ENCODE measurements around the gene TLE5. TPM values are rescaled to one million over a fixed set of nuclear protein-coding genes. Genes with fewer than 3 reads are reported as not detected.
A peak's percentile ranks its signal among the peaks of the same experiment; 100 is the strongest.

Gene TLE5
- polyA plus RNA-seq, 1 donor from 2014 or later = 443 TPM

DNA sequence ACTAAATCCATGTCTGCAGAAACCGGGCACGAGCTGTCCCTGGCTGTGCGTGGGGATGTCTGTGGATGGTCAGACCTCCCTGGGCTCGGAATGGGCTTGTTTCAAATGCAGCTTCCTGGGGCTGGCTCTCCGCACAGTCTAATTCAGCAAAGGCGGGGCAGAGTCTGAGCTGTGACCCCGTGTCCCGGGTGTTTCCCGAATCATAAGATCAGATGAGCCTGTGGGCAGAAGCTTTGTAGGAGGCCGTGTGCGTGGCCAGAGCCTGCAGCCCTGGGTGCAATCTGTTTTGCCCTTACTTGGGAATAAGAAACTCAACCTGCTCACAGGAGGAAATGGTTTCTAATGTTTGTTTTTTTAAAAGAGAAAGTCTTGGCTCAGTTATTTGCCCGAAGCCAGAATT is 18.0 kb upstream of the TLE5 start:
- no peak overlapping the region for H3K27ac Mint-ChIP-seq
- no peaks in the 10 kb centered on the region for H3K4me1 Mint-ChIP-seq
- H3K9me3 Mint-ChIP-seq = no peaks in the 10 kb centered on the region
- H3K4me3 Mint-ChIP-seq = no peak overlapping the region
- peaks cover 2% of the 10 kb centered on the region for H3K27me3 Mint-ChIP-seq
- no peaks in the 10 kb centered on the region for H3K36me3 Mint-ChIP-seq

DNA sequence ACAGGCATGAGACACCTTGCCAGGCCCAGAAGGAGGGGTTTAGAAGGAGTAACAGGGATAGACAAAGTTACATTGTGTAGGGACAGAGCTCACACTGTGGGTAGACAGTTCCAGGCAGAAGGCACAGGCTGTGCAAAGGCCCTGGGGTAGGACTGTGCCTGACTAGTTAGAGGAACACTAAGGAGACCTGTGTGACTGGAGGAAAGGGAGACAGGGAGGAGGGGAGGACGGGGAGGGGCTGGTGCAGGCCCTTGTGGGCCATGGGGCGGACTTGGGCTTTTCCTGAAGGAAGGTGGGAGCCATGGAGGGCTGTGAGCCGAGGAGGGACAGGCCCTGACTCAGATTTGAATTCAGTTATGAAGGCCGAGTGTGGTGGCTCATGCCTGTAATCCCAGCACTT is 17.3 kb upstream of the TLE5 start:
- Mint-ChIP-seq H3K27ac (no peak overlapping the region), H3K9me3 (no peaks in the 10 kb centered on the region), H3K36me3 (no peaks in the 10 kb centered on the region), H3K4me1 (no peaks in the 10 kb centered on the region), H3K4me3 (no peak overlapping the region), H3K27me3 (peaks cover 2% of the 10 kb centered on the region)

DNA sequence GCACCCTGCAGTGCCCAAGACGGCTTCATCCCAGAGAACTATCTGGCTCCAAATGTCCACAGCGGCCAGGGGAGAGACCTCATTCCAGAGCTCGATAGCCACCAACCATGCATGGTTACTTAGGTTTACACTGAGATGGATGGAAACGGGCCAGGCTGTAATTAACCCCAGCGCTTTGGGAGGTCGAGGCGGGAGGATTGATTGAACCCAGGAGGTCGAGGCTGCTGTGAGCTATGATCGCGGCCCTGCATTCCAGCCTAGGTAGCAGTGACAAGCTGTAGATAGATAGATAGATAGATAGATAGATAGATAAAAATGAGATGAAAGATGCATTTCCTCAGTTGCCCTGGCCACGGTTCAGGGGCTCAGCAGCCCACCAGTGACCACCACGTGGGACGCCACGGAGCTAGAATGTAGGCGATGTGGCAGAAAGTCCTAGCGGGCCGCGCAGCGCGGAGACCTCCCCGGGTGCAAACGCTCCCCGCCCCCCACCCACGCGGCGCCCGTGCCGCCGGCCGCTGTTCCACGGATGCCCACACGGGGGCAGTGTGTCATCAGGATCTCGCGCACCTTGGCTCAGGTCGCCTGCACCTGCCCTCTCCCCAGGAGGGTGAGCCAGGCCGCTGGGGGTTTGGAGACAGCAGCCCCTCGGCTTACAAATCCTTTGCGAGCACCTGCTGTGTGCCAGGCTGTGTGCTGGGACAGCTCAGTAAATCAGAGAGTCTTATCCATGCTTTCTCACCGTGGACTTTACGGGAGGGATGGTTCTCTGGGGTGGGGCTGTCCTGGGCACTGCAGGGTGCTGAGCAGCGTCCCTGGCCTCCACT is 13.5 kb upstream of the TLE5 start:
- H3K36me3 Mint-ChIP-seq = no peaks in the 10 kb centered on the region
- peaks cover 2% of the 10 kb centered on the region for H3K27me3 Mint-ChIP-seq
- H3K4me1 Mint-ChIP-seq = peaks cover 0 to 3% (median 0%) of the 10 kb centered on the region in 3 donors
- H3K4me3 Mint-ChIP-seq = peak overlapping the region in 2 of 4 donors; percentile 10 to 47
- H3K27ac Mint-ChIP-seq = peak overlapping the region in 2 of 3 donors; percentile 16 to 54
- no peaks in the 10 kb centered on the region for H3K9me3 Mint-ChIP-seq

DNA sequence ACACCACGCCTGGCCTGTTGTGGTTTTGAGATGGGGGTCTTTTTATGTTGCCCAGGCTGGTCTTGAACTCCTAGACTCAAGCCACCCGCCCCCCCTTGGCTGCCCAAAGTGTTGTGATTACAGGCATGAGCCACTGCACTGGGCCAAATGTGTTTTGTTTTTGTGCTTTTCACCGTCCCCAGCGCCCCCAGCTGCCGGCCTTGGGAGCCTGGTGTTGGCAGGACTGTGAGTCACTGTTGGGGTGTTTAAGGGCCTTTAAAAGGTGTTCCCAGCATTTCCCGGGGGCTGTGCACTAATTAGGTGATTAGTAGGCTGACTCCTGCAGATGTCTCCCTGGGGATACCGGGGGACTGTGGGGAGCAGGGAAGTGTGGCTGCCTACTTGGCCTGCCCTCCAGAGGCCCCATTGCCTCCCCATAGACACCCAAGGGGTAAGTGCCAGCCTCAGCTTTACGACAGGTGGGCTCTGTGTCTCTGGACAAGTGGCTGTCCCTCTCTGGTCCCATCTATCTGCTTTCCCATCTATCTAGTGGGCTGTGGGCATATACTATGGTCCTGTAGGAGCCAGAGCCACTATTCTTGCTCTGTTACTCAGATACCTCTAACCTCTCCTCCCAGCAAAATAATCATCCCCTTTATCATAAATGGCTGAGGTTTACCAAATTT is 11.8 kb upstream of the TLE5 start:
- H3K27ac Mint-ChIP-seq = peak overlapping the region in 1 of 3 donors; percentile 56
- peaks cover 2% of the 10 kb centered on the region for H3K27me3 Mint-ChIP-seq
- H3K4me1 Mint-ChIP-seq = peaks cover 0 to 7% (median 0%) of the 10 kb centered on the region in 3 donors
- H3K9me3 Mint-ChIP-seq = no peaks in the 10 kb centered on the region
- H3K36me3 Mint-ChIP-seq = no peaks in the 10 kb centered on the region
- H3K4me3 Mint-ChIP-seq = no peak overlapping the region

DNA sequence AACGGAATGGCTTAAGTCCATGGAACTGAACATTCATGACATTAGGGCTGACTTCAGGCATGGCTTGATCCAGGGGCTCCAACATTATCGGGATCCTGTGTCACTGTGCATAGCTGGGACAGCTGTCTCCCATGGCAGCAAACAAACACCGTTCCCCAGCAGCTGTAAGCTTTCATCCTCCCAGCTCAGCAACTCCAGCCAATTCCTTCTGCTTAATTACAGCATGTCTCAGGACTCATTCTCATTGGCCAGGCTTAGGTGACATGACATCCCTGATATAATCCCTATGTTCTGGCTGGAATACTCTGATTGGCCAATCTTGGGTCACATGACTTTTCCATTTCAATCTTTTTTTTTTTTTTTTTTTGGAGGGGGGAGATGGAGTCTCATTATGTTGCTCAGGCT is 10.9 kb upstream of the TLE5 start:
- Mint-ChIP-seq H3K27me3 (peaks cover 2% of the 10 kb centered on the region), H3K27ac (peak overlapping the region in 1 of 3 donors; percentile 40), H3K4me1 (peaks cover 0 to 9% (median 0%) of the 10 kb centered on the region in 3 donors), H3K4me3 (no peak overlapping the region), H3K36me3 (no peaks in the 10 kb centered on the region), H3K9me3 (no peaks in the 10 kb centered on the region)

DNA sequence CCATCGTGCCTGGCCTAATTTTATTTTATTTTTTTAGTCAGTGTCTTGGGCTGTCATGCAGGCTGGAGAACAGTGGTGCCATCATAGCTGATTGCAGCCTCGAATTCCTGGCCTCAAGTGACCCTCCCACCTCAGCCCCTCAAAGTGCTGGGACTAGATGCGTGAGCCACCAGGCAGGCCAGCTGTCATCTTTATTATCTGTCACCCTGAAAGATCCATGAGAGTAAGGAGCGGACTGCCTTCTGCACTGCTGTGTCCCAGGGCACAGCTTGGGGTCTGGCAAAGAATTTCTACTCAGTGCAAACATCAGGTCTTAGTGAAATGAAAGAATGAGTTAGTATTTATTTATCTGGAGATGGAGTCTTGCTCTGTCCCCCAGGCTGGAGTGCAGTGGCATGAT is 9.5 kb upstream of the TLE5 start:
- no peaks in the 10 kb centered on the region for H3K9me3 Mint-ChIP-seq
- H3K27ac Mint-ChIP-seq = peak overlapping the region in 1 of 3 donors; percentile 0
- H3K36me3 Mint-ChIP-seq = no peaks in the 10 kb centered on the region
- peaks cover 5 to 15% (median 6%) of the 10 kb centered on the region in 3 donors for H3K4me1 Mint-ChIP-seq
- peaks cover 2% of the 10 kb centered on the region for H3K27me3 Mint-ChIP-seq
- H3K4me3 Mint-ChIP-seq = peak overlapping the region in 1 of 4 donors; percentile 30

DNA sequence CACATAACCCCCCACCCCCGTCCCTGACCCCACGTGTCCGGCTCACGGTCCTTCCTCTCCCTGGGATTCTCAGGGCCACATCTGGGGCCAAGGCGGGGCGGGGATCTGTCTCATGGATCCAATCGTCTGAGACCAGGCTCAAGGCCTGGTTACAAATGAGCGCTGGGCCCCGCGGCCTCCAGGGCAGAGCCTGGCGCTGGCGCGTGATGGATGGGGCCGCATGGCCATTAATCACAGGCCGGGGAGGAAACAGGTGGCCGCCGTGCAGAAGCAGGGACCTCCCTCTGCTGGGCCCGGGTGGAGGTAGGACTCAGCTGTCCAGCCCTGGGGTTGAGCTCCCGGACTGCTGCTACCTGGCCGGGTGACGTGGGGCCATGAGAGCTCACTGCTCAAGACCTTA is 5.8 kb upstream of the TLE5 start:
- H3K27ac Mint-ChIP-seq = peak overlapping the region in 2 of 3 donors; percentile 52 to 92
- H3K27me3 Mint-ChIP-seq = no peaks in the 10 kb centered on the region
- H3K4me1 Mint-ChIP-seq = peaks cover 13 to 31% (median 24%) of the 10 kb centered on the region in 3 donors
- H3K36me3 Mint-ChIP-seq = no peaks in the 10 kb centered on the region
- peak overlapping the region in 2 of 4 donors; percentile 51 to 67 for H3K4me3 Mint-ChIP-seq
- no peaks in the 10 kb centered on the region for H3K9me3 Mint-ChIP-seq

DNA sequence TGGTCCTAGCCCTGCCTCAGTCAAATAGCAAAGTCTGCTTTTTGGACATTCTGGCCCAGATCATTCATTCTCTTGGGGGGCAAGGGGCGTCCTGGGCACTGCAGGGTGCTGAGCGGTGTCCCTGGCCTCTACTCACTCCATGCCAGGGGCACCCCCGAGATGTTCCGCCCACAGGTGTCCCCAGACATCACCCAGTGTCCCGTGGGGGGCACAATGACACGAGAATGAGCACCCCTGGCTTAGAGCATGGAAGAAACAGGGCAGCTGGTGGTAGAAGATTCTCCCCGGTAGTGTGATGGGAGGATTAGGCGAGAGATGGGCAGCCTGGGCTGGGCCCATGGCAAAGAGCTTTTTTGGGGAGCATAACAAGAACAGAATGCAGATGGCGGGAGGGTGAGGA is 5.3 kb upstream of the TLE5 start:
- Mint-ChIP-seq H3K27ac (peak overlapping the region; percentile 52 to 92 (median 86)), H3K27me3 (no peaks in the 10 kb centered on the region), H3K4me1 (peaks cover 13 to 31% (median 27%) of the 10 kb centered on the region in 3 donors), H3K9me3 (peaks cover 0 to 2% (median 0%) of the 10 kb centered on the region in 3 donors), H3K36me3 (no peaks in the 10 kb centered on the region), H3K4me3 (peak overlapping the region in 1 of 4 donors; percentile 67)

DNA sequence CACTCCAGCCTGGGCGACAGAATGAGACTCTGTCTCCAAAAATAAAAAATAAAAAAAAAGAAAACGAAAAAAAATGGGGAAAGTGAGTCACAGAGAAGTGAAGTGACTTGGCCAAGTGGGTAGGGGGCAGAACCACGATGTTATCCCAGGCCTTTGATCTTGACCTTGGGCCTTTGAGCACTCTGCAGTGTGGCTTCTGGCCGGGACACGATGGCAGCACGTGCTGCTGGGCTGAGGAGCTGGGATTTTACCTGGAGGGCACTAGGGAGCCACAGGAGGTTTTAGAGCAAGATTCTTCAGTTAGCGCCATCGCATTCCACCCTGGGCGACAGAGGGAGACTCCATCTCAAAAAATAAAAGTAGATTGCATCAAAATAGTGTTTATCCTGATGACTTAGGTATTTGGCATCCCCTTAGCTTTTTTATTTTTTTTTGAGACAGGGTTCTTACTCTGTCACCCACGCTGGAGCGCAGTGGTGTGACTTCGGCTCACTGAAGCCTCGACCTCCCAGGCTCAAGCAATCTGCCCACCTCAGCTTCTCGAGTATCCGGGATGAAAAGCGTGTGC is 4.3 kb upstream of the TLE5 start:
- peaks cover 0 to 2% (median 0%) of the 10 kb centered on the region in 3 donors for H3K9me3 Mint-ChIP-seq

DNA sequence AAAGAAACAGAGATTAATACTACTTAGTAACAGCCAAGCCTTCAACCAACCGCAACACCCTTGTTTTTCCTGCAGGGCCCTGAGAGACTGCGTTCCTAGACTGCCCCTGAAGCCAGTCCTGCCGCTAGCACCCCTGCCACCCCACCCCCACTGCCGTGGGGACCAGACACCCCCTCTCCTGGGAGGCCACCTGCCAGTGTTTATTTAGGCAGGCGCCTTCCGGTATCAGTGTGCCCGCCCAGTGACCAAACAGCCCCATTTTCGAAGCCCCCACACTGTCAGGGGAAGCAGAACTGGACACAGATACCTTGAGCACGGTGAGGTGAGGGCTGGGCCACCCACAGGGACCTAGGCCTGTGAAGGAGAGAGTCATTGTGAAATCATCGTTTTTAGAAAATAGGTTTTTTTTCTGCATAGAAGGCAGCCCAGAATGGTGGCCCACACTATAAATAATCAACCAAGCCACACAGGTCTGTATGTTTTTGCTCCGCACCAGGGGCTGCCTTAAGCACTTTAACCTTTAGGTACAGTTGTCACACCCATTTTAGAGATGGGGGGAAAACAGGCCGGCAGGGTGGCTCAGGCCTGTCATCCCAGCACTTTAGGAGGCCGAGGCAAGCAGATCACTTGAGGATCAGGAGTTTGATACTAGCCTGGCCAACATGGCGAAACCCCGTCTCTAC is 3.5 kb upstream of the TLE5 start:
- Mint-ChIP-seq H3K9me3 (peaks cover 0 to 2% (median 0%) of the 10 kb centered on the region in 3 donors), H3K27me3 (no peaks in the 10 kb centered on the region), H3K36me3 (no peaks in the 10 kb centered on the region), H3K27ac (peak overlapping the region; percentile 85 to 94 (median 88)), H3K4me3 (peak overlapping the region; percentile 69 to 93 (median 81)), H3K4me1 (peaks cover 16 to 33% (median 29%) of the 10 kb centered on the region in 3 donors)

More for the DNA sequence above, 4.3 kb upstream of the TLE5 start:
- Mint-ChIP-seq H3K4me3 (peak overlapping the region in 3 of 4 donors; percentile 33 to 93 (median 69)), H3K4me1 (peaks cover 13 to 31% (median 27%) of the 10 kb centered on the region in 3 donors), H3K27ac (peak overlapping the region in 2 of 3 donors; percentile 88 to 94), H3K27me3 (no peaks in the 10 kb centered on the region), H3K36me3 (no peaks in the 10 kb centered on the region)

DNA sequence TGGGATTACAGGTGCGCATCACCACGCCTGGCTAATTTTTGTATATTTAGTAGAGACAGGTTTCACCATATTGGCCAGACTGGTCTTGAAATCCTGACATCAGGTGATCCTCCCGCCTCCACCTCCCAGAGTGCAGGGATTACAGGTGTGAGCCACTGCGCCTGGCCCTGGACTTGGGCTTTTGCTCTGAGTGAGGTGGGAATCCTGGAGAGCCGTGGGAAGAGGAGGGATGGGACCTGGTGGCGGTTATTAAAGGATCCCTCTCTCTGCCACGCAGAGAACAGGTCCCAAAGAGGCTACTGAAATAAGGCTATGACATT is 1.7 kb upstream of the TLE5 start:
- Mint-ChIP-seq H3K4me3 (peak overlapping the region; percentile 69 to 93 (median 82)), H3K9me3 (peaks cover 0 to 2% (median 0%) of the 10 kb centered on the region in 3 donors), H3K36me3 (no peaks in the 10 kb centered on the region), H3K27ac (peak overlapping the region; percentile 46 to 93 (median 85)), H3K27me3 (no peaks in the 10 kb centered on the region), H3K4me1 (peaks cover 20 to 38% (median 38%) of the 10 kb centered on the region in 3 donors)

DNA sequence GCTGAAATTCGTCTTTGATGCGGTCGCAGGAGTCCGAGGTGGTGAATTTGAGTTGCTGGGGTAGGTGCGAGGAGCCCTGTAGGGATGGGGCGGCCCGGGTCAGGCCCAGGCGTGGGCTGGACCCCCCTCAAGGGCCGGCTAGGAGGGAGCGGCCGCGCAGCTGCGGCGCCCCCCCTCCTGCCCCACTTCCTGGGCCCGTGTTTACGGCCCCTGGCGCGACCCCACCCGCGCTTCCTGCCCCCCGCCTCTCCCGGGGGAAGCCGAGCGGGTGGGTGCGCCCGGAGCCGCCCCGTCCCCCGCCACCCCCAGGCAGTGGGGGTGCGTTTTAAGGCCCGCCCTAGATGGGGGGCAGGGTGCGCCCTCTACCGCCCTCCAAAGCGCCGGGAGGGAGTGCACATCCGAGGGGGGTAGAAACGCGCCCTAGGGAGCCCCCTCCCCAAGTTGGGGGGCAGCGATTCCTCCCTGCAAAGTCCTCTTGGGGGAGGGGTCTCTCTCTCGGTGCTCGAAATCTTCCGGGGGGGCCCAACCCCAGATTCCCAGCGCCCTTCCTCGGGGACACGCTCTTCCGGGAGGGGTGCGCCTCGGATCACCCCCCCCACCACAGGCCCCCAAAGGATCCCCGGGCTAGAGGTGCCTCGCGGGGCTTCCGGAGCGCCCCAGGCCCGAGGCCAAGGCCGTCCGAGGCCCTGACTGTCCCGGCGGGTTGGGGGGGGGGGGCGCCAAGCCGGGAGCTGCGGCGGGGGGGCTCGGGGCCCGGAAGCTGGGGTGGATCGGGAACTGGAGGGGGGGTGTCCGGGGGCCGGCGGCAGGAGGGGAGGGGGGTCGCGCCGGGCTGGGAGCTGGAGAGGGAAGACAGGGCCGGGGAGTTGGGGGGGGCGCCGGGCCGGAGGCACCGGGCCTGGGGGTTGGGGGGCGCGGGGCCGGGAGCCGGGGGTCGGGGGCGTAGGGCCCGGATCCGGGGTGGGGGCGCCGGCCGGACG is 823 bp downstream of the TLE5 start:
- Mint-ChIP-seq H3K36me3 (peaks cover 2% of the 10 kb centered on the region), H3K27ac (peak overlapping the region; percentile 82 to 95 (median 92)), H3K27me3 (no peaks in the 10 kb centered on the region), H3K4me3 (peak overlapping the region; percentile 87 to 98 (median 94)), H3K9me3 (peaks cover 0 to 2% (median 0%) of the 10 kb centered on the region in 3 donors), H3K4me1 (peaks cover 14 to 36% (median 31%) of the 10 kb centered on the region in 3 donors)

DNA sequence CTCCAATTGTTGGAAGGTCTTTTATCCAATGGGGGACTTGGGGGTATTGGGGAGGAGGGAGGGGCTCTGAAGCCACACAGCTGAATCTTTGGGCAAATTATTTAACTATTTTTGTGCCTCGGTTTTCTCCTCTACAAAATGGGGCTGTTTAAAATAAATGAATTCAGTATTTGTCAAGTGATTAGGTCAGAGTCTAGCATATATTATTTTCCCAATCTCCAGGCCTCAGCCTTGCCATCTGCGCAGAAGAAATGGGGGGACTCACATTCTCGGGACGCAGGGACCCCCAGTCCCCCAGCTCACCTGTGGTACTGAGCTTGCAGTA is 1.5 kb downstream of the TLE5 start:
- H3K27me3 Mint-ChIP-seq = no peaks in the 10 kb centered on the region
- H3K36me3 Mint-ChIP-seq = peaks cover 2% of the 10 kb centered on the region
- peak overlapping the region; percentile 82 to 95 (median 92) for H3K27ac Mint-ChIP-seq
- peaks cover 12 to 30% (median 27%) of the 10 kb centered on the region in 3 donors for H3K4me1 Mint-ChIP-seq
- peak overlapping the region; percentile 87 to 98 (median 94) for H3K4me3 Mint-ChIP-seq
- peaks cover 0 to 2% (median 0%) of the 10 kb centered on the region in 3 donors for H3K9me3 Mint-ChIP-seq

DNA sequence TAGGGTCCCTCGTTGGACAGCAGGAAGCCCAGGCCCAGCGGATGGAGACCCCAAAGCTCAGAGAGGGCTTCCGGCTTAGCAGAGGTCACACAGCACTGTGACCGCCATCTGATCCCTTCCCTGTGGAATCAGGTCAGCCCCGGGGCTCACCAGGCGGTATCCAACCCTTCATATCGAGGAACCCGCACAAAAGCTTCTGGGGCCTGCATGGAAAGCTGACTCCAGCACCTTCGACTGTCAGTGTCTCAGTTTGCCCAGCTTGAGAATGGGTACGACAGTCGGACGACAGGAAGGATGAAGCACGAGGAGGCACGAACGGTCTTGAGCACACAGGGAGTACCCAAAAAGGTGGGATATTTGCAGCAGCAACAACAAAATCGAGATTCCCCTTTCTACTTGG is 2.6 kb downstream of the TLE5 start:
- no peaks in the 10 kb centered on the region for H3K27me3 Mint-ChIP-seq
- H3K36me3 Mint-ChIP-seq = peaks cover 4% of the 10 kb centered on the region
- peaks cover 0 to 2% (median 0%) of the 10 kb centered on the region in 3 donors for H3K9me3 Mint-ChIP-seq
- peak overlapping the region; percentile 39 to 97 (median 89) for H3K4me3 Mint-ChIP-seq
- H3K4me1 Mint-ChIP-seq = peaks cover 10 to 30% (median 24%) of the 10 kb centered on the region in 3 donors
- peak overlapping the region; percentile 59 to 92 (median 82) for H3K27ac Mint-ChIP-seq

Data from IgD-negative memory B cell (primary cell).